HG03108 (cell line): ENCODE results near the gene QRSL1.
"Not testable (repeated sequence)": the region's sequence is repeated elsewhere in the genome, so short reads cannot be mapped to it uniquely, and the experiment has no call there.

Experiments used
- ATAC-seq: cut with Tn5 transposase; IDR thresholded peaks from one replicate; pipeline ENCODE4 v1.9.1; 2021; ENCODE audit warnings: moderate library complexity; ENCODE audit not compliant: unreplicated experiment

QRSL1 gene

GRCh38 chr6:106620931-106621672 lies 8.3 kb upstream of the QRSL1 start:
- ATAC-seq: no peak

DNA sequence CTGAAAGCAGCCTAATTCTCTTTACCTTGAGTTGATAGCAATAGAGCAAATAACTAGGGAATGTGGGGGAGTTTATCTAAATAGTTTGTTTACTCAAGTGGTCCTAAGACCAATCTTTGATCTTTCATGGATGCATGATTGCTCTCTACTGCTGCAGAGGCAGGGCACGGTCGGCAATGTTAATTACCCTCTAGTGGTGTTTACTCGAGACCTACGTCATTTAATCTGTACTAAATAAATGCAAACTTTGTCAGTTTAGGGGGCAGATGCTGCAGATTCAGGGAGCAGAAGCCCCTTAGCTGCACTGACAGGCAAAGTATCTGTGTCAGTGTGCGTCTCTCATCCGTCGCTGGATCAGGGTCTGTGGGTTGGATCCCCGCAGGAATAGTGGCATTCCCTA lies 7.0 kb upstream of the QRSL1 start:
- no peak for ATAC-seq

- ATAC-seq: no peak
Observed at GRCh38 chr6:106623039-106623438, 6.3 kb upstream of the QRSL1 start.

DNA sequence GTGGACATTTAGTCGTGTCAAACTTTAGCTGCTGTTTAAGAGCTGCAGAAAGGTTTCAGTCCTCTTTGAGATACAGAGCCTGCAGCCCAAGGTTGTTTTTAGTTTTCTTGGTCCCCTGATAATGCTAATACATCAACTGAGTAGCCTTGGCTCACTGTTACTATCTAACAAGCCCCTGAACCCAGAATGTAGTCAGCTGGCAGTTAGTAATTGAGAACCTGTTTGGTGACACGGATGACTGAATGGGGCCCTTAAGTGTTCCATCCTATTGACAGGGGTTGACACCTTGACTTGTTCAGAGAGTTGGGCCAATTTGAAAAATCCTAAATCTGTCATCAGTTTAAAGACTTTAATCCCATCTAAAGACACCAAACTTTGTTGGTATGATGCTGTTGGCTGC lies 2.9 kb upstream of the QRSL1 start:
- ATAC-seq: peak; percentile 24

GRCh38 chr6:106627760-106628159 lies 1.6 kb upstream of the QRSL1 start:
- not testable (repeated sequence) for ATAC-seq

GRCh38 chr6:106628658-106629102 lies 698 bp upstream of the QRSL1 start:
- ATAC-seq: peak; percentile 6

DNA sequence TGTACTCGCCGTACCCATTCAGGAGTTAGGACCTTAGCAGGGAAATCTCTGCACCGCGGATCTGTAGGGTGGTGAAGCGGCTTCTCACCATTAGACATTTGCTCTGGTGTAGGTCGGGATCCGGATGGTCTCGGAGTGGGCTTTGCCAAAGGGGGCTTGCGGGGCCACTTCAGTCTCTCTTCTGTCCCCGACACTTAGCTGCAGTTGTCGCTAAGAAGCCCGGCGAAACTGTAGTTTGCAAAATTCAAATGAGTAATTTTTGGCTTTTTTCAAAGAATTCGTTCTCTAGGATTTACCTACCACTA lies 433 bp downstream of the QRSL1 start:
- no peak for ATAC-seq

GRCh38 chr6:106630366-106630765 lies 988 bp downstream of the QRSL1 start:
- no peak for ATAC-seq

DNA sequence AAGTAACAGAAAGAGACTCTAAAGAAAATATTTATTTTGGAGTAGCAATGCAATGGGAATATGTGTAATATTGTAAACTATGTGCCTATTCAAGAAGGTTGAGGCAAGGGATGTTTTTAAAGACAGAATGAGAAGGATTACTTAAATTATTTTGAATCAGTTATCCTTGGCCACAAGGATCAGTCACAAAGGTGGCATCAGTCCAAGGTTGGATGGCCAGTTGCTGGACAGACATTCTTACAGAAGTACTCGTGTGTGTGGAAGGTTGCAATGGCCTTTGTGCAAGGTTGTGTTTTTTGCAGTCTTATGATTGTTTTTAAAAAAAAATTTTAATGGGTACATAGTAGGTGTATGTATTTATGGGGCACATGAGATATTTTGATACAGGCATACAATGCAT lies 2.0 kb downstream of the QRSL1 start:
- no peak for ATAC-seq

DNA sequence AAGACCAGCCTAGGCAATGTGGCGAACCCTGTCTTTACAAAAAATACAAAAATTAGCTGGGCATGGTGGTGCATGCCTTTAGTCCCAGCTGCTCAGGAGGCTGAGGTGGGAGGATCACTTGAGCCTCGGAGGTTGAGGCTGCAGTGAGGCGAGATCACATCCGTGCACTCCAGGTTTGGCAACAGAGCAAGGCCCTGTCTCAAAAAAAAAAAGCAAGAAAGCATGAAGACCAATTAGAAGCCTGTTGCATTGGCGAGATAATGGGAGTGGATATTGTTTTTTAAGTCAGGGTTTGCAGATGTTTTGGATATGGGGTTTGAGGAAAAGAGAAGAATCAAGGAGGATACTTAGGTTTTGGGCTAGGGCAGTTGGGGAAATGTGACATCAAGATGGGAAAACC lies 5.2 kb downstream of the QRSL1 start:
- ATAC-seq: no peak

DNA sequence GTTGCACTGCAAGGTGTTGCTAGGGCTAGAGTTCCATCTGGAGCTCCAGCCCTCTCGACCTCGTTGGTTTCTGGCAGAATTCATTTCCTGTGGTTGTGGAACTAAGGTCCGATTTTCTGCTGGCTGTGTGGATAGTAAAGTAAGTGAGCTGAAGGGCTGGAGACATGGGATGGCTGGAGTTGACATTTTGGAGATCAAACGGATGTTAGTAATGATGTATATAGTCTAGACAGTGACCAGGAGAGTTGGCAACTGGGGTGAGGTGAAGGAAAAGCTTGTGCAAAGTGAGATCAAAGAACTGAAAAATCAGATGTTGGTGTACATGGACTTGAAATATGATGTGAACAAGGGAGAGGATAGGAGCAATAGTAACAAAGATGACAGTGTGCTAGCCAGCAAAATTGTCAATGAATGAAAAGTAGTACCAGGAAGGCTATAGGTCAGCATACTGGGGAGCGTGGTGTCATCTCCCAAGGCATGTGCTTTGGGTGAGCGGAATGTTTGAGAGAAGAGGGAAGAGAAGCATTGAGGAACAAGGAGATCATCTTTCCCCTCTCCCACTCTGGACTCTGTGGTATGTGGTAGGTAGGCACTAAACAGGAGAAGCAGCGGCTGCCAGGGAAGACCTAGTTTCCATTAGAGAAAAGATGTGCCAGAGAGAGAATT lies 7.8 kb downstream of the QRSL1 start:
- peak; percentile 19 for ATAC-seq

DNA sequence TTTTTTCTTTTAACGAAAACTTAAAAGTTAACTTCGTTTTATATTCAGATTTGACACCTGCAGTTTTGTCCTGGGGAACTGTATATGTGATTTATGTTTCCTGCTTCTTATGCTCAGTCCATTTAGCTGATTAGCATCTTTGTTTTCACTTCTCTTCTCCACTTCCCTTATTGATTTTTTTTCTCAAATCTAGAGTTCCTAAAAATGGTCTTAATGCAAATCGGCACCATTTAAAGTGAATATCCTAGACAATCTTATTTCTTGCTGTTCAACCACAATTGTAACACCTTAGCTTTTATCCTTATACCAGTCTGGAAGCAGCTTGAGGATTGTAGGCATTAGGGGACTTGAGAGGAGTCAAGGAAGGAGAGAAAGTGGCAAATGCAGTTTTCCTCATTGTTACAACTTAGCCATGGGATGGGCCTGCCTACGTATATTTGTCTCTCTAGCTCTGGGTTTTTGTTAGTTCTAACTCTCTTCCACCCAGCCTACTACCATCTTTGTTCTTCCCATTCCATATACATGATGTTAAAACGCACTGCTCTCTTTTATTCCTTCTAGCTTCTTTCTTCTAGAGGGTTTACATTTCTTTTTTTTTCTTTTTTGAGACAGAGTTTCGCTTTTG lies 8.5 kb downstream of the QRSL1 start:
- peak; percentile 86 for ATAC-seq

DNA sequence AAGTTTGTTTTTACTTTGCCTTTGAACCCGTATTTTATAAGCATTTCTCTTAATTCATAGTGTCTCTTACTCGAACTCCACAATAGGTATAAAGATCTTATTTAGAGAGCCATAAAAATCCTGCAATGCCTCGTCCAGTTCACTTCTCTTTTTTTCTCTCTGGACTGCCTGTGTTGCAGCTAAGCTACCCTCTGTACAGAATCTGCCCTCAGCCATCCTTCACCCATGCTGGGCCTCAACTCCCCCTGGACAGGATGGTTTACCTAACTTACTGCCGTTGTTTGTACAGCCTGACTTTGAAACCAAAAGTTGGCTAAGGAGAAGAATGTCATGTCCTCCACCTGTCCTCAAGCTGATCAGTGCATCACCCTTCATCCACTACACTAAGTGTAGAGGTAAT lies 10.4 kb downstream of the QRSL1 start:
- ATAC-seq: no peak

GRCh38 chr6:106642476-106642875 lies 13.1 kb downstream of the QRSL1 start:
- no peak for ATAC-seq

- no peak for ATAC-seq
Observed at GRCh38 chr6:106643061-106643460, 13.7 kb downstream of the QRSL1 start.

DNA sequence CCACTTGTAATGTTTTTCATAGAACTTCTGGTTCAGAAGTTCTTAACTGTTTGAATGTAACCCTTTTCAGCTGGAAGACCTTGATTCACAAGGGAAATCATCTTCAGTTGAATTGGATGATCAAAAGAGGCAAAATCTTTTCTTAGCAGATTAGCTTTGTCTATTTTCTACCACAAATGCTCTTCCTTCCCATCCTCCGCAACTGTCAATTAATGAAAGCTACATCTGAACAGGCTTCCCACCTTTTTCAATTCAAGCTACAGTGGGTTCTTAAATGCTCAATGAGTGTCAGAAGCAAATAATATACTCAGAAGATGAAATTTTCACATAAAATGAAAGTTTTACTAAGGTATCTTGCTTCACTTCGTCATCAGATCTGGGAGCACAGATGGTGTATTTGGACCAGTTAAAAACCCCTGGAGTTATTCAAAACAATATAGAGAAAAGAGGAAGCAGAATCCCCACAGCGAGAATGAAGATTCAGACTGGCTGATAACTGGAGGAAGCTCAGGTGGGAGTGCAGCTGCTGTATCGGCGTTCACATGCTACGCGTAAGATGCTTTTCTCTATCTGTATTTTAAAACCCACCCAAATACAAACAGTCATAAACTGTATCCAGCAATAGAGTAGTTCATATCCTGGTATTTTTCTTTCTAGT lies 19.4 kb downstream of the QRSL1 start:
- peak; percentile 65 for ATAC-seq

DNA sequence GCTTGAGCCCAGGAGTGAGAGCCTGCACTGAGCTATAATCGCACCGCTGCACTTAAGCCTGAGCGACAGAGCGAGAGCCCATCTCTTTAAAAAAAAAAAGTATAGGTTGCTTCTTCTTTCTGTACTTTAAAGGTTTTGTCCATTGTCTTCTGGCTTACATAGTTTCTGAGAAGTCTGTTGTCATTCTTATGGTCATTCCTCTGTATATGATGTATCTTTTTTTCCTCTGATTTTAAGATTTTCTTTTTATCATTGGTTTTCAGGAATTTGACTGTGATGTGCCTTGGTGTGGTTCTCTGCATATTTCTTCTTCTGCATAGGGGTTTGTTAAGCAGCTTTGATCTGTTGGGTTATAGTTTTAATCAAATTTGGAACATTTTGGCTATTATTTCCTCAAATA lies 29.1 kb downstream of the QRSL1 start:
- no peak for ATAC-seq

GRCh38 chr6:106659859-106660258 lies 30.5 kb downstream of the QRSL1 start:
- no peak for ATAC-seq

DNA sequence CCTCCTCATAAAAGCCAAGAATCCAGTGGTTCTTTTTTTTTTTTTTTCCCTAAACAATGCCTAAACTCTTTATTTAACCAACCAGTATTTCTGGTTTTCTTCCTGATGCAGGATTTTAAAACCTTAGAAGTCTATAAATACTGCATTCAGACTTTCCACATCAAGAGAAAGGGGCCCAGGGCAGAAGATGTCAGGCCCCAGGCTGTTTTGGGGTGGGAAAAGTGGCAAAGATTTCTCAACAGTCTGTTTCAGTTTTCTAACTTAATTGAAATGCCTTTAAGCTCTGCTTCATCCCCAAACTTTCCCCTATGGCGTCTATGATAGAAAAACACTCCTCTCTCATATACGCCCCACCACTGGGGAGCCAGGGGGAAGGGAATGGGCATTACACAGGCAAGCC lies 33.1 kb downstream of the QRSL1 start:
- no peak for ATAC-seq

DNA sequence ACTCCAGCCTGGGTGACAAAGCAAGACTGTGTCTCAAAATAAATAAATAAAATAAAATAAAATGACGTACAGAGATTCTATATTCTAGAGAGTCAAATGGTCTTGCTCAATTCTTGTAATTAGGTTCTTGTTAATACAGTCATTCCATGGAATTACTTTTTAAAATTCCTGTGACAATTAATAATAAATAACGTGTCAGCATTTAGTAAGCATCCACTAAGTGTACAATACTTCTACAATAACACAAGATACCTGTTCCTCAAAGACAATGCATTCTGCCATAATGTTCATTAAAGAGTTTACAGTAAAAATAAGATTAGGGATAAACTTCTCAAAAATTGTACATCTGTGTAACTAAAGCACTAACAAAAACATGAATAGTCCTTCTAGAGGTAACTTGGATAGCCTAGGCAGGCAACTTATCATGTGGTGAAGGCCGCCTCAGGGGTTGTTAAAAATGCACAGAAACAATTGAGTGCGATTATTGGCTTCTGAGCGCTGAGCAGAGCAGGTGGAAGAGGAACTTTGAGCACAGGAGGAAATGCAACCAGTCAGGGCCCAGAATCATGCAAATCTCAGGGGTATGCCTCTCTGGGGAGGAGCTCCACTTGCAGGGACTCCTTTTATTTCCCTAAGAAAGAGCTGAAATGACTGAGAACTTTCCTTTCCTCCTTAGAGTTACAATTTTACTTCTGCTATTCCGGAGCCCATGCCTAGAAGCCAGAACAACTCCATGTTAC lies 37.1 kb downstream of the QRSL1 start:
- peak; percentile 95 for ATAC-seq

- ATAC-seq: peak; percentile 4
Observed at GRCh38 chr6:106667022-106667402, 37.6 kb downstream of the QRSL1 start.
